GM12801 (cell line): Measurements from ENCODE around the gene CUL9.

Experiments used
- CTCF ChIP-seq: IDR thresholded peaks from one replicate; pipeline ENCODE4 v1.5.1; 2011; ENCODE audit warnings: control low read depth; ENCODE audit not compliant: insufficient read length; ENCODE audit errors: extremely low read depth

Gene CUL9

GRCh38 chr6:43170417-43170930 lies 11.5 kb upstream of the CUL9 start:
- TF ChIP-seq CTCF = no peak

- no peak for TF ChIP-seq CTCF
These were observed 10.9 kb upstream of the CUL9 start, which contains the start of gene SRF for GRCh38 chr6:43170931-43171706. Gene SRF (plus strand): TSS chr6:43171269. CDS start chr6:43171657, 388 bp downstream.

GRCh38 chr6:43171707-43172103 lies 10.3 kb upstream of the CUL9 start:
- TF ChIP-seq CTCF = no peak

- no peak for TF ChIP-seq CTCF
These were observed 9.6 kb upstream of the CUL9 start for GRCh38 chr6:43172104-43173007.

GRCh38 chr6:43173591-43174262 lies 8.3 kb upstream of the CUL9 start:
- TF ChIP-seq CTCF = no peak

- no peak for TF ChIP-seq CTCF
These were observed 7.5 kb upstream of the CUL9 start for GRCh38 chr6:43174263-43175112.
